HUES6 (cell line): Measurements from ENCODE around the gene NPIPB5.
"Not testable (repeated sequence)": the region's sequence is repeated elsewhere in the genome, so short reads cannot be mapped to it uniquely, and the experiment has no call there.

Experiments used
- H3K27ac ChIP-seq: 2 replicates; pipeline ENCODE4 v1.7.0; 2013; ENCODE audit warnings: low read depth, mild to moderate bottlenecking, low read length, inconsistent platforms
- H3K27me3 ChIP-seq: 2 replicates; pipeline ENCODE4 v1.6.1; 2013; ENCODE audit warnings: low read length; ENCODE audit not compliant: control insufficient read depth, insufficient read depth
- H3K36me3 ChIP-seq: 2 replicates; pipeline ENCODE4 v1.6.1; 2013; ENCODE audit warnings: low read length; ENCODE audit not compliant: control insufficient read depth, insufficient read depth
- H3K4me1 ChIP-seq: 2 replicates; pipeline ENCODE4 v1.6.1; 2013; ENCODE audit warnings: low read length; ENCODE audit not compliant: control insufficient read depth, insufficient read depth
- H3K4me3 ChIP-seq: 2 replicates; pipeline ENCODE4 v1.5.1; 2013; ENCODE audit warnings: low read depth, low read length
- H3K9ac ChIP-seq: one replicate; pipeline ENCODE4 v1.6.1; 2013; ENCODE audit warnings: mild to moderate bottlenecking, low read length
- H3K9me3 ChIP-seq: 2 replicates; pipeline ENCODE4 v1.6.1; 2013; ENCODE audit warnings: low read depth, low read length; ENCODE audit not compliant: control insufficient read depth, insufficient read depth

The NPIPB5 gene

GRCh38 chr16:22510591-22510990 is at the start of gene NPIPB5:
Gene NPIPB5, plus strand, starts transcription at chr16:22510891. Its CDS starts 2,911 bp downstream, at chr16:22513802.
- H3K4me1 ChIP-seq, H3K27ac ChIP-seq, H3K27me3 ChIP-seq, H3K9ac ChIP-seq, H3K9me3 ChIP-seq, H3K4me3 ChIP-seq, H3K36me3 ChIP-seq: not testable (repeated sequence)

- H3K36me3 ChIP-seq, H3K9ac ChIP-seq, H3K9me3 ChIP-seq, H3K27ac ChIP-seq, H3K4me3 ChIP-seq, H3K4me1 ChIP-seq, H3K27me3 ChIP-seq: not testable (repeated sequence)
Measured at GRCh38 chr16:22468846-22469245, 41.8 kb upstream of the NPIPB5 start.

- not testable (repeated sequence) for H3K9ac ChIP-seq, H3K9me3 ChIP-seq, H3K4me1 ChIP-seq, H3K27me3 ChIP-seq, H3K36me3 ChIP-seq, H3K27ac ChIP-seq, H3K4me3 ChIP-seq
Measured at GRCh38 chr16:22537996-22538395, 27.3 kb downstream of the NPIPB5 start.

- H3K36me3 ChIP-seq, H3K27ac ChIP-seq, H3K4me1 ChIP-seq, H3K9ac ChIP-seq, H3K4me3 ChIP-seq, H3K9me3 ChIP-seq, H3K27me3 ChIP-seq: not testable (repeated sequence)
Measured at GRCh38 chr16:22544809-22545208, 34.1 kb downstream of the NPIPB5 start.

- H3K36me3 ChIP-seq, H3K9me3 ChIP-seq, H3K4me3 ChIP-seq, H3K9ac ChIP-seq, H3K27me3 ChIP-seq, H3K27ac ChIP-seq, H3K4me1 ChIP-seq: not testable (repeated sequence)
Measured at GRCh38 chr16:22546630-22547029, 35.9 kb downstream of the NPIPB5 start.

GRCh38 chr16:22547170-22547765 is 36.6 kb downstream of the NPIPB5 start:
- H3K4me1 ChIP-seq, H3K36me3 ChIP-seq, H3K9ac ChIP-seq, H3K27me3 ChIP-seq, H3K27ac ChIP-seq, H3K9me3 ChIP-seq, H3K4me3 ChIP-seq: not testable (repeated sequence)

GRCh38 chr16:22549853-22550252 is 39.2 kb downstream of the NPIPB5 start:
- H3K27ac ChIP-seq, H3K27me3 ChIP-seq, H3K36me3 ChIP-seq, H3K9me3 ChIP-seq, H3K9ac ChIP-seq, H3K4me3 ChIP-seq, H3K4me1 ChIP-seq: not testable (repeated sequence)

GRCh38 chr16:22551143-22551542 is 40.5 kb downstream of the NPIPB5 start:
- H3K36me3 ChIP-seq, H3K9ac ChIP-seq, H3K9me3 ChIP-seq, H3K27me3 ChIP-seq, H3K4me3 ChIP-seq, H3K4me1 ChIP-seq, H3K27ac ChIP-seq: not testable (repeated sequence)

GRCh38 chr16:22551651-22552050 is 41.0 kb downstream of the NPIPB5 start:
- not testable (repeated sequence) for H3K9me3 ChIP-seq, H3K36me3 ChIP-seq, H3K9ac ChIP-seq, H3K4me3 ChIP-seq, H3K4me1 ChIP-seq, H3K27me3 ChIP-seq, H3K27ac ChIP-seq

GRCh38 chr16:22556759-22557158 is 46.1 kb downstream of the NPIPB5 start:
- not testable (repeated sequence) for H3K36me3 ChIP-seq, H3K4me1 ChIP-seq, H3K27ac ChIP-seq, H3K27me3 ChIP-seq, H3K9me3 ChIP-seq, H3K4me3 ChIP-seq, H3K9ac ChIP-seq
